Neural crest cell (in vitro differentiated cells): ENCODE measurements around the gene CNPPD1. TPM values are rescaled to one million over a fixed set of nuclear protein-coding genes. Genes with fewer than 3 reads are reported as not detected.

Experiments used
- DNase-seq: peaks from one replicate; pipeline ENCODE4 v3.0.0; 2021; ENCODE audit warnings: low read depth, mixed read lengths, low spot score
- H3K27ac Mint-ChIP-seq: one replicate; pipeline ENCODE4 v1.8.0; 2021; ENCODE audit warnings: mild to moderate bottlenecking, mixed read lengths; ENCODE audit not compliant: unreplicated experiment
- H3K27me3 Mint-ChIP-seq: 2 replicates; pipeline ENCODE4 v1.8.0; 2021; ENCODE audit warnings: low read depth, mild to moderate bottlenecking, mixed read lengths
- H3K36me3 Mint-ChIP-seq: 2 replicates; pipeline ENCODE4 v1.8.0; 2021; ENCODE audit warnings: low read depth, mild to moderate bottlenecking, mixed read lengths
- H3K4me1 Mint-ChIP-seq: 2 replicates; pipeline ENCODE4 v1.8.0; 2021; ENCODE audit warnings: mixed read lengths
- H3K4me3 Mint-ChIP-seq: one replicate; pipeline ENCODE4 v1.8.0; 2021; ENCODE audit warnings: mild to moderate bottlenecking, mixed read lengths
- H3K9me3 Mint-ChIP-seq: 2 replicates; pipeline ENCODE4 v1.8.0; 2021; ENCODE audit warnings: mixed read lengths
- long read RNA-seq: library from polyadenylated mRNA; unstranded; transcript quantifications from one replicate; pipeline ENCODE4 v2.0.0, GENCODE V29; 2020
- total RNA-seq: library from RNA; stranded (reverse); gene quantifications from 2 replicates; pipeline ENCODE4 v1.2.1, GENCODE V29; 2021
- TF ChIP-seq, protein P1 (sequence below): fragments of 200-600 bp; sonication (generic); conservative IDR thresholded peaks from 2 replicates; pipeline ENCODE4 v1.5.0; 2021; ENCODE audit warnings: antibody characterized with exemption, mild to moderate bottlenecking

Gene CNPPD1
- 39.9 and 42.1 TPM in 2 replicates for total RNA-seq
- long read RNA-seq, partial matches to known transcripts, result 2 of 5 reads
- long read RNA-seq, other reads (novel, unspliced or antisense), result 1 of 5 reads

DNA sequence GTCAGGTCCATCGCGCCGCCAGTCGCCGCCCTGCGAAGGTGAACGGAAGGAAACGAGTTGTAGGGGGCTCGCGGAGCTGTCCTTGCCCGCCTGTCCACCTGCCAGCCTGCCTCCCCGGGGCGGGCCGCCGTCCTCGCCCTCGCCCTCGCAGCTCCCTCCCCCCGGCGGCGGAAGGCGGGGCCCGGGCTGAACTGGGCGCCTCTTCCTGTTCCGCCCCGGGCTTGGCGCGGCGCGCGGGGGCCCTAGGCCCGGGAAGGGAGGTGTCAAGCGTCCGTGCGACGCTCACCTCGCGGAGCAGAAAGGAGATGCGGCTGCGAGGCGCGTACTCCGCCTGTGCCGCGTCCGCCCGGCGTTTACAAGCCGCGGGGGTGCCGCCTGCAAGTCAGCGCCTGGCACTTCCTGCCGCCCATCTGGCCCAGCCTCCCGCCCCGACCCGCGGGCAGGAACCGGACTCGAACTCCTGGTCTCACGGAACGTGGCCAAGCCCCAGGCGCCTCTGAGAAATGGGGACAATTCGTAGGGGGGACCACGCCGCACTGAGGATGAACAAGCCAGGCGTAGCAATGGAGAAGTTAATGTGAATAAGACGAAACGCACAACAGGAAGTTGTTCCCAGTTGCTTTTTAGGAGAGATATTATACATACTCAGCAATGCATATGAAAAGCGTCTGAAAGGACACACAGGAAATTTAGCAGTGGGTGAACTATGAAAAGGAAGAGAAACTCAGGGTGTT lies at the start of gene CNPPD1:
Gene CNPPD1, minus strand, starts transcription at position 108 of the 734 bp plus-strand sequence. Its CDS starts 97 bp downstream, at position 11.
- Mint-ChIP-seq H3K27ac (peak within 1 kb of the TSS; percentile 93), H3K27me3 (no peaks in the 10 kb centered on the region), H3K4me1 (peaks cover 27% of the 10 kb centered on the region), H3K4me3 (peak within 1 kb of the TSS; percentile 95), H3K36me3 (no peaks in the 10 kb centered on the region), H3K9me3 (no peaks in the 10 kb centered on the region)
- TF ChIP-seq, protein P1, sequence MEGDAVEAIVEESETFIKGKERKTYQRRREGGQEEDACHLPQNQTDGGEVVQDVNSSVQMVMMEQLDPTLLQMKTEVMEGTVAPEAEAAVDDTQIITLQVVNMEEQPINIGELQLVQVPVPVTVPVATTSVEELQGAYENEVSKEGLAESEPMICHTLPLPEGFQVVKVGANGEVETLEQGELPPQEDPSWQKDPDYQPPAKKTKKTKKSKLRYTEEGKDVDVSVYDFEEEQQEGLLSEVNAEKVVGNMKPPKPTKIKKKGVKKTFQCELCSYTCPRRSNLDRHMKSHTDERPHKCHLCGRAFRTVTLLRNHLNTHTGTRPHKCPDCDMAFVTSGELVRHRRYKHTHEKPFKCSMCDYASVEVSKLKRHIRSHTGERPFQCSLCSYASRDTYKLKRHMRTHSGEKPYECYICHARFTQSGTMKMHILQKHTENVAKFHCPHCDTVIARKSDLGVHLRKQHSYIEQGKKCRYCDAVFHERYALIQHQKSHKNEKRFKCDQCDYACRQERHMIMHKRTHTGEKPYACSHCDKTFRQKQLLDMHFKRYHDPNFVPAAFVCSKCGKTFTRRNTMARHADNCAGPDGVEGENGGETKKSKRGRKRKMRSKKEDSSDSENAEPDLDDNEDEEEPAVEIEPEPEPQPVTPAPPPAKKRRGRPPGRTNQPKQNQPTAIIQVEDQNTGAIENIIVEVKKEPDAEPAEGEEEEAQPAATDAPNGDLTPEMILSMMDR, result no peak
- peak; percentile 61 for DNase-seq

DNA sequence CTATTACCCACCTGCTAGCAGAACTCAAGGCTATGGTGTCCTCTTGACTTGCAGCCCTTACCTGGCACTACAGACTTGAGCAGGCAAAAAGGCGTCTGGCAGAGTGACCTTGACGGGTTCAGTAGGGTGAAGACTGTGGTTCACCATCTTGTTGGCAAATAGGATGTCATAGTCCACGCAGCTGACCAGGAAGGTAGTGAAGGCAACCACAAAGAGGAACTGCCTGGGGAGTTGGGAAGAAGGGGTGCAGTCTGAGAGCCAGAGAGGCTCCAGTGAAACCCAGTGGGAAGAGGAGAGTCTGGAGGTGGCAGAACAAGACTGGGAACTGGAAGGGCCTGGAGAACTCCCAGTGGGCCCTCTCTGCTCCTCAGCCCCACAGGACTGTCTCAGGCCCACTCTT lies 48.6 kb upstream of the CNPPD1 start:
- Mint-ChIP-seq H3K9me3 (no peaks in the 10 kb centered on the region), H3K27ac (no peak overlapping the region), H3K27me3 (no peaks in the 10 kb centered on the region), H3K4me1 (peaks cover 18% of the 10 kb centered on the region), H3K4me3 (peak overlapping the region; percentile 59), H3K36me3 (peaks cover 2% of the 10 kb centered on the region)
- TF ChIP-seq, protein P1, result no peak
- no peak for DNase-seq

DNA sequence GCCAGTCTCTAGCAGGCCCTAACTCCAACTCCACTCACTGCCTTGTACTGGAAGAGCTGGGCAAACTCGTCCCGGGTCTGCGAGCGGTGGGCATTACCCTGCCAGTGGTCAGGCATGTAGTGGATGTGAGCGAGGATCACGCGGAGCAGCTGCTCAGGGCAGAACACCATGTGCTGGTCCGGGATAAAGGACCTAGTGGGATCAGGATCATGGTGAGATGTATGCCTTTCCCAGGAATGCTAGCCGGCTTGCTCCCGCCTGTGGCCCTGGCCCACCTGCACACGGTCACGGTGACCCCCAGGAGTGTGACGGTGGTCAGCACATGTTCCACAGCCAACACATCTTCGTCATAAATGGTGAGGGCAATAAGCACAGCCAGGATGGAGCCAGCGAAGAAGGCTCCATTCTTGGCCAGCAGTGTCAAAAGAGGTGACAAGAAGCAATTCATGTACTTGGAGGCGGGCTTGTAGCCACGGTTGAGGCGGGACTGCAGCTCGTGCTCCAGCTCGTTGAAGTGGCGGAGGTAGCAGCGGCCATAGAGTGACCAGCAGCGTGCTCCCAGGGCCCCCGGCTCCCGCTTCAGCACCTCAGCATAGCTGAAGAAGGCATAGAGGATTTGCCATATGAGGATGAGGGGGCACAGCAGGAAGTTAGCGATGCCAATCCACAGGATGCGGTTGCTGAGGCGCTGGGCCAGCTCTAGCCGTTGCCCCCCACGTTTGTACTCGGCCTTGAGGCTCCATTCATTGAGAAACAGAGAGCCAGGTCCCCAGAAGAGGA lies 47.3 kb upstream of the CNPPD1 start:
- DNase-seq, result no peak
- no peaks in the 10 kb centered on the region for H3K27me3 Mint-ChIP-seq
- H3K4me1 Mint-ChIP-seq, result peaks cover 11% of the 10 kb centered on the region
- no peaks in the 10 kb centered on the region for H3K9me3 Mint-ChIP-seq
- no peak overlapping the region for H3K27ac Mint-ChIP-seq
- peak overlapping the region; percentile 45 for H3K4me3 Mint-ChIP-seq
- peaks cover 2% of the 10 kb centered on the region for H3K36me3 Mint-ChIP-seq
- TF ChIP-seq, protein P1, result no peak

DNA sequence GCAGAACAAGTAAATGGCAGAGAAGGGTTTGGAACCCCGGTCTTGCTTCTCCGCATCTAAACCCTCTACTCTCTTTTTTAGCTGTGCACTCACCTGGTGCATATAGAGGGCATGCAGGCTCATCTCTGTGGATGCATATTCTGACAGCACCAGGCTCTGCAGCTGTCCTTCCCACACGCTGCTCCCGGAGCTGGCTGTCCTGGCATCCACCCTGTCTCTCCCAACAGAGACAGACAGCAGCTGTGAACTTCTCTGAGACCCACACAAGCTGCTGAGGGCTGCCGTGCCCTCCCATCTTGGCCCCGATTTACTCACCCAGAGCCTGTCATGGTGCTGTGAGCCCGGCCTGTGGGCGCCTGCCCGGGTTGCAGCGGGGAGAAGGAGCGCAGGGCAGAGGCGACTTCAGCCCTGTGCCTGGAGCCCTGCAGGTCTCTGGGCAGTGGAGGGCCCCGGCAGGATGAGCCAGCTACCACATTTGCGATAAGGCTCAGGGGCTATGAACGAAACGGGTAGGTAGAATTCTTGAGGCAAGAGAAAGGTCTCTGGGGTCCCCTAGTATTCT lies 45.3 kb upstream of the CNPPD1 start:
- no peaks in the 10 kb centered on the region for H3K27me3 Mint-ChIP-seq
- peaks cover 14% of the 10 kb centered on the region for H3K4me1 Mint-ChIP-seq
- TF ChIP-seq, protein P1, result no peak
- no peak overlapping the region for H3K27ac Mint-ChIP-seq
- no peak for DNase-seq
- H3K9me3 Mint-ChIP-seq, result no peaks in the 10 kb centered on the region
- H3K4me3 Mint-ChIP-seq, result no peak overlapping the region
- H3K36me3 Mint-ChIP-seq, result peaks cover 2% of the 10 kb centered on the region

DNA sequence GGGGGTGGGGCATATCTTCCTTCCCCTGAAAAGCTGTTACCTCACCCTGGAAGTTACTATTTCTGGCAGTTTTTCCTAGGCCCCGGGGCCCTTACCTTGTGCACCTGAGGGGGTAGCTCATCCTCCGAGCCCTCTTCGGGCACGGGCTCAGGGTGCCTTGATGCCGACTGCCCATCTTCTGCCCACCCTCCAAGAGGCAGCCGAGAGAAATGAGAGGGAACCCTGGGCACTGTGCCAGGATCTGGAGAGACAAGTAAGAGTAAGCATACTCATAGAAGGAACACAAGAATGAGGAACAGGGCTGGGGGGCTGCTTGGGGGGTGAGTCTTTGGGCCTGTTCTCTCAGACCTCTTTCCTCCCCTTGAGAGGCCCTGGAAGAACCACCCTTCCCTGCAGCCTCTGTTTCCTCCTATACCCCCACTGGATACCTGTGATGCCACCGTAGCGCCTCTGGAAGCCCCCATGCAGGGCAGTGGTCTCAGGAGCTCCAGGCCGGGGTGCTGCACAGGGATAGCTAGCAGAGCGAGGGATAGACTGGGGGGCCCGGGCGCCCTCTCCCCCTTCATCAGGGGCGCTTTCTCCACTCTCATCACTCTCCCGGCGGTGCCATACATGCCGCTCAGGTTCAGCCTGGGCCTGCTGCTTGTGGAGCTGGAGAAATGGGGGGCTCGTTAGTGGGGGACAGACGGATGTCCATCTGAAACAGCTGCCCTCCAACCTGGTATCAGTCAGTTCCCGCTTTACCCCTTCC lies 44.1 kb upstream of the CNPPD1 start:
- H3K27me3 Mint-ChIP-seq, result no peaks in the 10 kb centered on the region
- peaks cover 5% of the 10 kb centered on the region for H3K36me3 Mint-ChIP-seq
- no peak overlapping the region for H3K27ac Mint-ChIP-seq
- no peaks in the 10 kb centered on the region for H3K9me3 Mint-ChIP-seq
- TF ChIP-seq, protein P1, result no peak
- no peak for DNase-seq
- H3K4me1 Mint-ChIP-seq, result peaks cover 19% of the 10 kb centered on the region
- H3K4me3 Mint-ChIP-seq, result peak overlapping the region; percentile 55
